SU-DHL-6 (cell line): ENCODE results near the gene ARHGAP26.

Source experiments
- EZH2phosphoT487 ChIP-seq: fragments of 200-600 bp; sonication (generic), shearing (Covaris generic); conservative IDR thresholded peaks from 2 replicates; pipeline ENCODE4 v1.6.1; 2018; ENCODE audit warnings: mild to moderate bottlenecking, antibody characterized with exemption, low read length, moderate library complexity, mixed read lengths
- TF ChIP-seq, protein P1 (sequence below): fragments of 200-600 bp; sonication (generic); IDR thresholded peaks from one replicate; pipeline ENCODE4 v1.5.1; 2017; ENCODE audit warnings: antibody characterized with exemption, mild to moderate bottlenecking, low read length, moderate library complexity; ENCODE audit not compliant: insufficient read depth, poor library complexity, severe bottlenecking

DNA sequence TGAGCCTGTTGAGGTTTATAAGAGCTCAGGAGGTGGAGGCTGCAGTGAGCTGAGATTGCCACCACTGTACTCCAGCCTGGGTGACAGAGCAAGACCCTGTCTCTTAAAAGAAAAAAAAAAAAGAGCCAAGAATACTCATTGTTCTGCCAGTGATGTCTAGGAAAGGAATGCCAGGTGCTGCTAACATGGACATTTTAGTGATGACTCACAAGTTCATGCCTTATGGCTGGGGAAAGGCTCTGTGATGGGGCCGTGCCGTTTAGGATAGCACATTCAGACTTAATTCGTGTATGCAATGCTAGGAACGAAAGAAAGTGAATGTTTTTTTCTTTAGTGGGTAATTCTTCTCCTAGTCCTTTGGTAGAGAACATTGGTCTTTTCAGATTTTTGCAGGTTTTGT, 134.2 kb downstream of the ARHGAP26 start:
- TF ChIP-seq, protein P1, sequence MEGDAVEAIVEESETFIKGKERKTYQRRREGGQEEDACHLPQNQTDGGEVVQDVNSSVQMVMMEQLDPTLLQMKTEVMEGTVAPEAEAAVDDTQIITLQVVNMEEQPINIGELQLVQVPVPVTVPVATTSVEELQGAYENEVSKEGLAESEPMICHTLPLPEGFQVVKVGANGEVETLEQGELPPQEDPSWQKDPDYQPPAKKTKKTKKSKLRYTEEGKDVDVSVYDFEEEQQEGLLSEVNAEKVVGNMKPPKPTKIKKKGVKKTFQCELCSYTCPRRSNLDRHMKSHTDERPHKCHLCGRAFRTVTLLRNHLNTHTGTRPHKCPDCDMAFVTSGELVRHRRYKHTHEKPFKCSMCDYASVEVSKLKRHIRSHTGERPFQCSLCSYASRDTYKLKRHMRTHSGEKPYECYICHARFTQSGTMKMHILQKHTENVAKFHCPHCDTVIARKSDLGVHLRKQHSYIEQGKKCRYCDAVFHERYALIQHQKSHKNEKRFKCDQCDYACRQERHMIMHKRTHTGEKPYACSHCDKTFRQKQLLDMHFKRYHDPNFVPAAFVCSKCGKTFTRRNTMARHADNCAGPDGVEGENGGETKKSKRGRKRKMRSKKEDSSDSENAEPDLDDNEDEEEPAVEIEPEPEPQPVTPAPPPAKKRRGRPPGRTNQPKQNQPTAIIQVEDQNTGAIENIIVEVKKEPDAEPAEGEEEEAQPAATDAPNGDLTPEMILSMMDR = no peak
- TF ChIP-seq EZH2phosphoT487 = no peak
